Tibial nerve (tissue), 4 donors: ENCODE measurements around the gene MLLT10. TPM values are rescaled to one million over a fixed set of nuclear protein-coding genes. Genes with fewer than 3 reads are reported as not detected.

Experiments used
- DNase-seq, 2 donors: peaks; one replicate each; pipeline ENCODE4 v3.0.0-alpha.2; 2019; ENCODE audit warnings: low spot score in 2 of 2
- H3K27ac ChIP-seq, 4 donors: fragments of 200-600 bp; sonication (generic) in 3 of 4; one replicate each; pipeline ENCODE4 v1.5.1; 2017 to 2019; ENCODE audit warnings: mild to moderate bottlenecking in 1 of 4
- H3K27me3 ChIP-seq, 2 donors: fragments of 200-600 bp; sonication (generic) in 1 of 2; one replicate each; pipeline versions ENCODE4 v1.5.1 to v1.6.0; 2017 to 2019
- H3K36me3 ChIP-seq, 3 donors: fragments of 200-600 bp; sonication (generic); one replicate each; pipeline ENCODE4 v1.5.1; 2018 to 2019
- H3K4me1 ChIP-seq, 4 donors: fragments of 200-600 bp; sonication (generic) in 3 of 4; one replicate each; pipeline ENCODE4 v1.5.1; 2017 to 2019
- H3K4me3 ChIP-seq, 4 donors: fragments of 200-600 bp; sonication (generic) in 3 of 4; one replicate each; pipeline ENCODE4 v1.5.1; 2017 to 2019; ENCODE audit warnings: mild to moderate bottlenecking in 1 of 4, moderate library complexity in 1 of 4
- H3K9me3 ChIP-seq, 4 donors: fragments of 200-600 bp; sonication (generic) in 3 of 4; one replicate each; pipeline ENCODE4 v1.5.1; 2017 to 2019
- EP300 ChIP-seq, 2 donors: sonication (generic); formaldehyde crosslinking; IDR thresholded peaks; one replicate each; pipeline ENCODE4 v1.6.1; 2017; ENCODE audit warnings: antibody characterized with exemption in 2 of 2, mild to moderate bottlenecking in 1 of 2
- POLR2A ChIP-seq, 2 donors: fragments of 450-650 bp; IDR thresholded peaks; one replicate each; pipeline ENCODE4 v1.6.1; 2017; ENCODE audit warnings: antibody characterized with exemption in 2 of 2, mild to moderate bottlenecking in 2 of 2, moderate library complexity in 2 of 2
- WGBS, 2 donors: methylation state at CpG; one replicate each; pipeline ENCODE4 v1.1.5; 2018; 5-methylcytosine and 5-hydroxymethylcytosine counted together
- total RNA-seq, 4 donors: library from RNA; depleted of rRNA; stranded (reverse); fragments of >200 nt; gene quantifications; one replicate each; pipeline ENCODE4 v1.1.0, GENCODE V29; 2016
- TF ChIP-seq, protein P1 (sequence below), 5 experiments: fragments of 200-600 bp in 3 of 5; fragments of 450-650 bp in 2 of 5; sonication (generic) in 3 of 5; IDR thresholded peaks; one replicate each; pipeline ENCODE4 v1.5.1; 2016 to 2019; ENCODE audit warnings: antibody characterized with exemption in 5 of 5, mild to moderate bottlenecking in 3 of 5, moderate library complexity in 2 of 5

The MLLT10 gene
- total RNA-seq, 4 donors from 2014 or later: 40.6 to 60.9 (median 47.5) TPM

DNA sequence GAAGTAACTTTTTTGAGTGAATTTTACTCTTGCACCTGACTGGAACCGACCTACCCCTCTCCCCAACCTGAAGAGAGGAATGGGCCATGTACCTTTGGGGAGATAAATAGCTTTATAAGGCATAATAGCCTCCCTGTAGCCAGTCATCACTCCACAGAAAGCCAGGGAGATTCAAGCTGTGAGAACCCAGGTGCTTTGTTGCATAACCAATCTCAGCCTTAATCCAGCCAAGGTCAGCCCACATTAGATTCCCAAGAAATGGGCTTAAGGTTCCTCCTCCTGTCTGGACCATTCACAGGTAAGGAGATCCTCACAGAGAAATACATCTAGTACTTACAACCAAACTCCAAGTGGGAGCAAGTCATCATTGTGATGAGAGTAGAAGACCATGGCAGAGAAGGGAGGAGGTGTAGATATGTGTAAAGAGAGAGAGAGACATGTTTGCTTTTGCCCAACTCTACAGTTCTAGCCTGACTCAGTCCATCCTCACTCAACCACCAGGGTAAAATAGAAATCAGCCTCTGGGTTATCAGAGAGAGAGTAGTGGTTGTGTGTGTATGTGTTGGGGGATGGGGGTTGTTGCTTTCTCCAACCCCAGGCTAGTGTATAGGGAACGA, 32.2 kb upstream of the MLLT10 start:
- Histone ChIP-seq H3K27ac (peak overlapping the region; percentile 24 to 90 (median 82)), H3K4me1 (peaks cover 0 to 21% (median 8%) of the 10 kb centered on the region in 4 donors), H3K4me3 (no peak overlapping the region), H3K27me3 (no peaks in the 10 kb centered on the region), H3K9me3 (no peaks in the 10 kb centered on the region), H3K36me3 (no peaks in the 10 kb centered on the region)
- TF ChIP-seq, protein P1, sequence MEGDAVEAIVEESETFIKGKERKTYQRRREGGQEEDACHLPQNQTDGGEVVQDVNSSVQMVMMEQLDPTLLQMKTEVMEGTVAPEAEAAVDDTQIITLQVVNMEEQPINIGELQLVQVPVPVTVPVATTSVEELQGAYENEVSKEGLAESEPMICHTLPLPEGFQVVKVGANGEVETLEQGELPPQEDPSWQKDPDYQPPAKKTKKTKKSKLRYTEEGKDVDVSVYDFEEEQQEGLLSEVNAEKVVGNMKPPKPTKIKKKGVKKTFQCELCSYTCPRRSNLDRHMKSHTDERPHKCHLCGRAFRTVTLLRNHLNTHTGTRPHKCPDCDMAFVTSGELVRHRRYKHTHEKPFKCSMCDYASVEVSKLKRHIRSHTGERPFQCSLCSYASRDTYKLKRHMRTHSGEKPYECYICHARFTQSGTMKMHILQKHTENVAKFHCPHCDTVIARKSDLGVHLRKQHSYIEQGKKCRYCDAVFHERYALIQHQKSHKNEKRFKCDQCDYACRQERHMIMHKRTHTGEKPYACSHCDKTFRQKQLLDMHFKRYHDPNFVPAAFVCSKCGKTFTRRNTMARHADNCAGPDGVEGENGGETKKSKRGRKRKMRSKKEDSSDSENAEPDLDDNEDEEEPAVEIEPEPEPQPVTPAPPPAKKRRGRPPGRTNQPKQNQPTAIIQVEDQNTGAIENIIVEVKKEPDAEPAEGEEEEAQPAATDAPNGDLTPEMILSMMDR (IDR thresholded peaks at IDR 0.05): no peak
- no peak for TF ChIP-seq POLR2A (IDR thresholded peaks at IDR 0.05)
- no peak for TF ChIP-seq EP300 (IDR thresholded peaks at IDR 0.05)
- no peak for DNase-seq
- 75 to 85% methylated on average over 2 of the region's 2 CpGs for WGBS, 2 donors

DNA sequence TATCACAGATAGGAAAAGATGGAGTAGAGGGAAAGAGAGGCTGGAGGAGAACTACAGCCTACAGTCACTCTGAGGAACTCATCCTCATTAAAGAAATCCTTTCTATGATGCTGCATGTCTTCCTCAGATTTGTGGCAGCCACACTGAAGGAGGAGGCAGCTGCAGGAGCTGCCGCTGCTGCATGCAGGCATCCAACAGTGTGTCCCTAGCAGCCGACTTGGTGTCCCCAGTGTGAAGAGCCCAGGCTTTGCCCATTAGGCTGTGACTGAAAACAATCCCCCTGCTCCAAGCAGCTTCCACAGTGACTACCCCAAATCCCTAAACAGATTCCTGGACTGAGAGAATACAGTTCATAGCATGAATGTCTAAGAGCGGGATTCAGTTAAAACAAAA, 31.7 kb upstream of the MLLT10 start:
- Histone ChIP-seq H3K4me1 (peaks cover 0 to 17% (median 6%) of the 10 kb centered on the region in 4 donors), H3K27me3 (no peaks in the 10 kb centered on the region), H3K36me3 (no peaks in the 10 kb centered on the region), H3K9me3 (no peaks in the 10 kb centered on the region), H3K4me3 (no peak overlapping the region), H3K27ac (peak overlapping the region in 3 of 4 donors; percentile 24 to 90 (median 89))
- no peak for TF ChIP-seq EP300 (IDR thresholded peaks at IDR 0.05)
- TF ChIP-seq, protein P1 (IDR thresholded peaks at IDR 0.05): no peak
- no peak for TF ChIP-seq POLR2A (IDR thresholded peaks at IDR 0.05)
- DNase-seq: no peak
- 58 to 71% methylated on average over 3 of the region's 3 CpGs for WGBS, 2 donors

DNA sequence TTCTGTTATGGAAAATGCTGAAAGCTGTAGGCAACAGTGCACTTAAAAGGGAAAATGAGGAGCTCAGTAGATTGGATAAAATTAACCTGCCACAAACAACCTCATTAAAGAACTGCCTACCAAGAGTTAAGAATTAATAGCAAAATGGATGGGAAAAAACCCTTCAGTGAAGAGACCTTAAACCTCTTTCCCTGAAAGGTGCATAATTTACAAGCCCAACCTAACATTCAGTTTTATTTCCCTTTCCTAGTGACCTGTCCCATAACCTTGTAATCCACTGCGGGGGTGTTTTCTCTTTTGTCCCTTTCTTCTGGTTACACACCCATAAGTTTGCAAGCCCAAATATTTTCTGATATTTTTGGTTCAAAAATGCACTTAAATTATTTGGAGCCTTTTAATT, 30.5 kb upstream of the MLLT10 start:
- H3K4me1 ChIP-seq: peaks cover 0 to 13% (median 2%) of the 10 kb centered on the region in 4 donors
- TF ChIP-seq, protein P1 (IDR thresholded peaks at IDR 0.05): no peak
- TF ChIP-seq POLR2A (IDR thresholded peaks at IDR 0.05): no peak
- no peak for TF ChIP-seq EP300 (IDR thresholded peaks at IDR 0.05)
- no peak overlapping the region for H3K4me3 ChIP-seq
- WGBS, 2 donors: 74 to 78% methylated on average over 1 of the region's 1 CpG
- no peak for DNase-seq
- H3K27me3 ChIP-seq: no peaks in the 10 kb centered on the region
- H3K27ac ChIP-seq: peak overlapping the region in 3 of 4 donors; percentile 24 to 90 (median 89)
- H3K36me3 ChIP-seq: no peaks in the 10 kb centered on the region
- H3K9me3 ChIP-seq: no peaks in the 10 kb centered on the region

DNA sequence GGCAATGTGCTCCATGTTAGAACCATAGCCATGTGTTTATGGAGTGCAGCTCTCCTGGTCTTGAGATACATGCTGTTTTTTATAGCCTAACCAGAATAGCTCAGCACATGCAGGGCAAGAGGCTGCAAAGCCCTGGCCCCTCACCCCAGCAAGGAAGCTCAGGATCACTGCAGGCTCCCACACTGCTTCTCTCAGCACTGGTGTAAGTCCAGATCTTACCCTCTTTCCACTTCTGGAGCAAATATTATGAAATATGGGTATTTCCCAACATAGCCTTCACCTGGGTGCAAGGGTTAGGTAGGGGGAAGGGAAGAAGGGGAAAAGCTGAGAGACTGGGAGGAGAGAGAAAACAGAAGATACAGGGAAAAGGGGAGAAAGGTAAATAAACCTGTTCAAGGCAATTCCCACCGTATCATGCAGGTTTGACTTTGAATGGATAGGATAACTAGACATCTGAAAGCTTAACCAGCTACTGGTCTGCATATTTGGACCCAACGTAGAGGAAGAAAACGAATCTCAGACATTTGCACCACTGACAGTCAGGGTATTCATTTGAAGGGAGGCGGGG, 28.2 kb upstream of the MLLT10 start:
- TF ChIP-seq, protein P1 (IDR thresholded peaks at IDR 0.05): no peak
- no peak for TF ChIP-seq EP300 (IDR thresholded peaks at IDR 0.05)
- TF ChIP-seq POLR2A (IDR thresholded peaks at IDR 0.05): no peak
- peak overlapping the region in 2 of 4 donors; percentile 89 to 94 for H3K27ac ChIP-seq
- no peak for DNase-seq
- H3K4me1 ChIP-seq: peaks cover 0 to 14% (median 4%) of the 10 kb centered on the region in 4 donors
- H3K9me3 ChIP-seq: no peaks in the 10 kb centered on the region
- H3K27me3 ChIP-seq: peaks cover 0 to 5% of the 10 kb centered on the region in 2 donors
- H3K36me3 ChIP-seq: no peaks in the 10 kb centered on the region
- H3K4me3 ChIP-seq: no peak overlapping the region
- 68 to 74% methylated on average over 4 of the region's 4 CpGs for WGBS, 2 donors

DNA sequence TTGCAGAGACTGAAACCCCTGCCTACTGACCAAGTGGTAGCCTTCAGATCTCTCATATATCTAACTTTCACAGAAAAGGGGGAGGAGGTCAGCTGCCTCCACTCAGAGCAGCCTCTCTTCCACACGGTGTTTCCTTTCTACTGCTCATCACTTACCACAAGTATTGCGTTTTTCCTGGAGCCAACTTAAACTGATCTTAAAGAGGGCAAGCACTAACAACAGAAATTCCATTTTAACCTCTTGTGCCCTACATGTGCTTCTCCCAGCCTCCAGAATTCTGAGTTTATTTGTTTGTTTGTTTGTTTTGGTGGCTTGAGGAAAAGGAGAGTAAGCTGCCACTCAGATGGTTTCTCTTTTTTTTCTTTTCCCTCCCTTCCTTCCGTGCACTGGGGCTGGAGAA, 27.7 kb upstream of the MLLT10 start:
- 41 to 43% methylated on average over 3 of the region's 3 CpGs for WGBS, 2 donors
- H3K4me3 ChIP-seq: no peak overlapping the region
- no peak for DNase-seq
- peaks cover 0 to 7% of the 10 kb centered on the region in 2 donors for H3K27me3 ChIP-seq
- TF ChIP-seq POLR2A (IDR thresholded peaks at IDR 0.05) (no peak), EP300 (IDR thresholded peaks at IDR 0.05) (no peak)
- TF ChIP-seq, protein P1 (IDR thresholded peaks at IDR 0.05): no peak
- H3K9me3 ChIP-seq: no peaks in the 10 kb centered on the region
- peaks cover 0 to 16% (median 4%) of the 10 kb centered on the region in 4 donors for H3K4me1 ChIP-seq
- H3K27ac ChIP-seq: peak overlapping the region in 3 of 4 donors; percentile 11 to 94 (median 89)
- H3K36me3 ChIP-seq: no peaks in the 10 kb centered on the region
